ENCODE data around the gene KCNT1.
"Not testable (repeated sequence)": the region's sequence is repeated elsewhere in the genome, so short reads cannot be mapped to it uniquely, and the experiment has no call there.

KCNT1 gene

DNA sequence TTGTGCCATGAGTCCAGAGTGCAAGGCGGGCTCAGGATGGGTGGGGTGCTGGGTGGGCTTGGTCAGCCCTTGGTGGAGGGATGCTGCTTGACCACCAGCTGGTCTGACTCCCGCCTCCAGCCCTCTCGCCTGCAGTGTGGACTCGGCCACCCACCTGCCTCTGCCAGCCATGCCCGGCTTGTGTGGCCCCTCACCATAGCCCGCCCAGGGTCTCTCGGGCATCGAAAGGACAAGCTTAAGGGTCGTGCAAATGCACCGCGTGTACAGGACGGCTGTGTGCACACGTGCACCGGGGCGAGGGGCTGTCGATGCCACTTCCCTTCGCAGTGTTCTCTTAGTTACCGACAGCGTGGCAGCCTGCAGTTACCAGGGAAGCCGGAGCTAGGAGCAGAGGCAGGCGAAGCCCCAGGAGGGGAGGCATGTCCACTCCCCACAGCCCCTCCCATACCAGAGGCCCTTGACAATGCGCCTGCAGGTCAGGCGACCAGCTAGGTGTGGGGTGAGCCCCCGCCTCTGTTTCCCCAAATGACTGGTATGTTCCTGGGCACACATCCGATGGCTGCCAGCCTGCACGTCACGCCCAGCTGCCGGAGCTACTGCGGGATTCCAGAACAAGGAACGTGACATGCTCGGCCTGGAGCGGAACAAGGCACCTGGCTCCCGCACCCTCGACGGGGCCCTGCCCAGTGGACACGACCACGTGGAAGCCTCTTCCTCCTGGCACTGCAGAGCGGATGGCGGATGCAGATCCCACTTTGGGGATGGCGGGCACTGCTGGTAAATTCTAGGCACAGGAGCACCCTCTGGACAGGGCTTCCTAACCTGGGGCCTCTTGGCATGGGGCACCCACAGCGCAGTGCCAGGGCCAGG, 31.0 kb upstream of the KCNT1 start:
- no peak overlapping the region for H3K4me3 ChIP-seq (ENCODE audit: low read length)
- no peaks in the 10 kb centered on the region for H3F3A ChIP-seq (ENCODE audit: control insufficient read depth, insufficient read depth)
- no peak overlapping the region for H3K4me2 ChIP-seq (ENCODE audit: low read length)
- H4K20me1 ChIP-seq (ENCODE audit: control insufficient read depth, insufficient read depth, low read depth, low read length), result no peaks in the 10 kb centered on the region
- H3K9me2 ChIP-seq (replicated peaks; ENCODE audit: control insufficient read depth, low read length), result no peaks in the 10 kb centered on the region
- H3K27me3 ChIP-seq (ENCODE audit: control insufficient read depth, low read length), result no peaks in the 10 kb centered on the region
- TF ChIP-seq EZH2phosphoT487 (IDR thresholded peaks at IDR 0.05; ENCODE audit: borderline replicate concordance, low read length), result no peak
- TF ChIP-seq, protein P1, sequence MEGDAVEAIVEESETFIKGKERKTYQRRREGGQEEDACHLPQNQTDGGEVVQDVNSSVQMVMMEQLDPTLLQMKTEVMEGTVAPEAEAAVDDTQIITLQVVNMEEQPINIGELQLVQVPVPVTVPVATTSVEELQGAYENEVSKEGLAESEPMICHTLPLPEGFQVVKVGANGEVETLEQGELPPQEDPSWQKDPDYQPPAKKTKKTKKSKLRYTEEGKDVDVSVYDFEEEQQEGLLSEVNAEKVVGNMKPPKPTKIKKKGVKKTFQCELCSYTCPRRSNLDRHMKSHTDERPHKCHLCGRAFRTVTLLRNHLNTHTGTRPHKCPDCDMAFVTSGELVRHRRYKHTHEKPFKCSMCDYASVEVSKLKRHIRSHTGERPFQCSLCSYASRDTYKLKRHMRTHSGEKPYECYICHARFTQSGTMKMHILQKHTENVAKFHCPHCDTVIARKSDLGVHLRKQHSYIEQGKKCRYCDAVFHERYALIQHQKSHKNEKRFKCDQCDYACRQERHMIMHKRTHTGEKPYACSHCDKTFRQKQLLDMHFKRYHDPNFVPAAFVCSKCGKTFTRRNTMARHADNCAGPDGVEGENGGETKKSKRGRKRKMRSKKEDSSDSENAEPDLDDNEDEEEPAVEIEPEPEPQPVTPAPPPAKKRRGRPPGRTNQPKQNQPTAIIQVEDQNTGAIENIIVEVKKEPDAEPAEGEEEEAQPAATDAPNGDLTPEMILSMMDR (IDR thresholded peaks at IDR 0.05; ENCODE audit: low read depth, low read length, poor library complexity, severe bottlenecking), result no peak
- H3K4me1 ChIP-seq (ENCODE audit: control insufficient read depth, low read length), result no peaks in the 10 kb centered on the region
- H3K27ac ChIP-seq (ENCODE audit: low read depth, low read length), result no peak overlapping the region
- H3K36me3 ChIP-seq (ENCODE audit: control insufficient read depth, low read length), result no peaks in the 10 kb centered on the region
- H3K79me2 ChIP-seq (ENCODE audit: control insufficient read depth, low read length), result no peaks in the 10 kb centered on the region
- no peaks in the 10 kb centered on the region for H3K9me3 ChIP-seq (ENCODE audit: control insufficient read depth, insufficient read depth, low read length)

- Histone ChIP-seq H4K20me1 (ENCODE audit: control insufficient read depth, insufficient read depth, low read depth, low read length) (no peaks in the 10 kb centered on the region), H3K27ac (ENCODE audit: low read depth, low read length) (no peak overlapping the region), H3K9me3 (ENCODE audit: control insufficient read depth, insufficient read depth, low read length) (no peaks in the 10 kb centered on the region), H3K36me3 (ENCODE audit: control insufficient read depth, low read length) (no peaks in the 10 kb centered on the region), H3F3A (ENCODE audit: control insufficient read depth, insufficient read depth) (no peaks in the 10 kb centered on the region), H3K27me3 (ENCODE audit: control insufficient read depth, low read length) (no peaks in the 10 kb centered on the region), H3K4me3 (ENCODE audit: low read length) (no peak overlapping the region), H3K4me1 (ENCODE audit: control insufficient read depth, low read length) (no peaks in the 10 kb centered on the region), H3K4me2 (ENCODE audit: low read length) (no peak overlapping the region), H3K79me2 (ENCODE audit: control insufficient read depth, low read length) (no peaks in the 10 kb centered on the region), H3K9me2 (replicated peaks; ENCODE audit: control insufficient read depth, low read length) (no peaks in the 10 kb centered on the region)
- TF ChIP-seq, protein P1 (IDR thresholded peaks at IDR 0.05; ENCODE audit: low read depth, low read length, poor library complexity, severe bottlenecking), result peak; percentile 19
- no peak for TF ChIP-seq EZH2phosphoT487 (IDR thresholded peaks at IDR 0.05; ENCODE audit: borderline replicate concordance, low read length)
Observed at GRCh38 chr9:135671591-135672041, 30.4 kb upstream of the KCNT1 start.

GRCh38 chr9:135672786-135673185, 29.2 kb upstream of the KCNT1 start:
- H3K4me3 ChIP-seq (ENCODE audit: low read length); H4K20me1 ChIP-seq (ENCODE audit: control insufficient read depth, insufficient read depth, low read depth, low read length); H3K9me2 ChIP-seq (replicated peaks; ENCODE audit: control insufficient read depth, low read length); H3K27me3 ChIP-seq (ENCODE audit: control insufficient read depth, low read length); H3K4me2 ChIP-seq (ENCODE audit: low read length); H3K27ac ChIP-seq (ENCODE audit: low read depth, low read length); H3K4me1 ChIP-seq (ENCODE audit: control insufficient read depth, low read length); H3K79me2 ChIP-seq (ENCODE audit: control insufficient read depth, low read length); H3K9me3 ChIP-seq (ENCODE audit: control insufficient read depth, insufficient read depth, low read length); H3F3A ChIP-seq (ENCODE audit: control insufficient read depth, insufficient read depth); H3K36me3 ChIP-seq (ENCODE audit: control insufficient read depth, low read length): not testable (repeated sequence)

- no peaks in the 10 kb centered on the region for H3K9me2 ChIP-seq (replicated peaks; ENCODE audit: control insufficient read depth, low read length)
- no peaks in the 10 kb centered on the region for H3K9me3 ChIP-seq (ENCODE audit: control insufficient read depth, insufficient read depth, low read length)
- no peaks in the 10 kb centered on the region for H3K79me2 ChIP-seq (ENCODE audit: control insufficient read depth, low read length)
- no peak overlapping the region for H3K4me3 ChIP-seq (ENCODE audit: low read length)
- no peaks in the 10 kb centered on the region for H3K4me1 ChIP-seq (ENCODE audit: control insufficient read depth, low read length)
- no peaks in the 10 kb centered on the region for H4K20me1 ChIP-seq (ENCODE audit: control insufficient read depth, insufficient read depth, low read depth, low read length)
- no peaks in the 10 kb centered on the region for H3K36me3 ChIP-seq (ENCODE audit: control insufficient read depth, low read length)
- no peak overlapping the region for H3K4me2 ChIP-seq (ENCODE audit: low read length)
- no peaks in the 10 kb centered on the region for H3F3A ChIP-seq (ENCODE audit: control insufficient read depth, insufficient read depth)
- no peaks in the 10 kb centered on the region for H3K27me3 ChIP-seq (ENCODE audit: control insufficient read depth, low read length)
- TF ChIP-seq EZH2phosphoT487 (IDR thresholded peaks at IDR 0.05; ENCODE audit: borderline replicate concordance, low read length), result no peak
- TF ChIP-seq, protein P1 (IDR thresholded peaks at IDR 0.05; ENCODE audit: low read depth, low read length, poor library complexity, severe bottlenecking), result no peak
- no peak overlapping the region for H3K27ac ChIP-seq (ENCODE audit: low read depth, low read length)
Observed at GRCh38 chr9:135673941-135674340, 28.0 kb upstream of the KCNT1 start.

Measured in DOHH2 (cell line).